BJ (cell line): ENCODE measurements around the gene PIGV. TPM values are rescaled to one million over a fixed set of nuclear protein-coding genes. Genes with fewer than 3 reads are reported as not detected.
"Not testable (repeated sequence)": the region's sequence is repeated elsewhere in the genome, so short reads cannot be mapped to it uniquely, and the experiment has no call there.

Experiments
- CTCF ChIA-PET: fragments of 350-600 bp; formaldehyde crosslinking; extraction: SDS; loops from one replicate; lab custom pipeline; 2021; ENCODE audit warnings: antibody characterized with exemption, inconsistent platforms; lab: Yijun Ruan, JAX
- POLR2A ChIA-PET: fragments of 300-600 bp; sonication (Branson Sonifier 250); formaldehyde crosslinking; extraction: SDS; loops from one replicate; lab custom pipeline; 2021; ENCODE audit warnings: antibody characterized with exemption; lab: Charles Lee
- DNase-seq: peaks from one replicate; pipeline ENCODE4 v3.0.0-alpha.2; 2011; ENCODE audit warnings: low read depth
- H3K27me3 ChIP-seq: 2 replicates; pipeline ENCODE4 v1.6.0; 2011; ENCODE audit warnings: low read length; ENCODE audit not compliant: control insufficient read depth, insufficient read depth
- H3K36me3 ChIP-seq: 2 replicates; pipeline ENCODE4 v1.5.1; 2011; ENCODE audit warnings: low read length; ENCODE audit not compliant: control insufficient read depth, insufficient read depth
- H3K4me3 ChIP-seq: 2 replicates; pipeline ENCODE4 v1.5.1; 2011; ENCODE audit warnings: low read depth, mild to moderate bottlenecking, control low read depth, low read length
- polyA plus RNA-seq: library from polyadenylated mRNA; depleted of rRNA; stranded (reverse); fragments of >200 nt; gene quantifications from 2 replicates; pipeline ENCODE4 v1.2.3, GENCODE V29; 2011
- TF ChIP-seq, protein P1 (sequence below): IDR thresholded peaks from 2 replicates; pipeline ENCODE4 v1.5.1; 2011; ENCODE audit warnings: low read depth, mild to moderate bottlenecking, control low read depth, inconsistent platforms, low read length, moderate library complexity; ENCODE audit not compliant: insufficient read depth

The PIGV gene
- polyA plus RNA-seq, 1 experiment = 28.0 TPM

DNA sequence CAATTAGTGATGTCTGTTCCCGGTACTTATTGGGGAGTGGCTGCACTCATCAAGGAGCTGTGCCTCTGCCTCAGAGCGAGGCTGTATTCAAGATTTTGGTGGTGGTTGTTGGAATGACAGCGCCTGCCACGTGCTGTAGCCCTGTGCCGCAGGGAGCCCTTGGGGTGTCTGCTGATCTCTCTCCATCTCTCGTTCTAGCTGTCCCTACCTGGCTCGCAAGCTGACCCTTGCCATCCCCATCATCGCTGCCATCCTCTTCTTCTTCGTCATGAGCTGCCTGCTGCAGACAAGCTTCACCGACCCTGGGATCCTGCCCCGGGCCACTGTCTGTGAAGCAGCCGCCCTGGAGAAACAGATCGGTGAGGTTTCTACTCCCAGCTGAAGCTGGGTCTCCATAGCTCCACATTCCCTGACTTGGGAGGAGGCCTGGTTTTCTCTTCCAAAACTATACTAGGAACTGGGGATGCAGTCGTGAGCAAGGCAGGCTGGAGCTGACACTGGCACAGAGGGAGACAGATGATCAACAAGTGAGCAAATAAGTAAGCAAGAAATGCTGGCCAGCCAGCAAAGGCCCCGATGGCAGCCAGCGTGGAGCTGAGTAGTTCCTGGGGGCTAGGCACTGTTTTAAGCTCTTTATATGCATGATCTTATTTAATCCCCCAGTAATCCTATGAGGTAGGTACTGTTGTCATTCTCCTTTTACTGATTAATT, 44.7 kb downstream of the PIGV start:
- TF ChIP-seq, protein P1, sequence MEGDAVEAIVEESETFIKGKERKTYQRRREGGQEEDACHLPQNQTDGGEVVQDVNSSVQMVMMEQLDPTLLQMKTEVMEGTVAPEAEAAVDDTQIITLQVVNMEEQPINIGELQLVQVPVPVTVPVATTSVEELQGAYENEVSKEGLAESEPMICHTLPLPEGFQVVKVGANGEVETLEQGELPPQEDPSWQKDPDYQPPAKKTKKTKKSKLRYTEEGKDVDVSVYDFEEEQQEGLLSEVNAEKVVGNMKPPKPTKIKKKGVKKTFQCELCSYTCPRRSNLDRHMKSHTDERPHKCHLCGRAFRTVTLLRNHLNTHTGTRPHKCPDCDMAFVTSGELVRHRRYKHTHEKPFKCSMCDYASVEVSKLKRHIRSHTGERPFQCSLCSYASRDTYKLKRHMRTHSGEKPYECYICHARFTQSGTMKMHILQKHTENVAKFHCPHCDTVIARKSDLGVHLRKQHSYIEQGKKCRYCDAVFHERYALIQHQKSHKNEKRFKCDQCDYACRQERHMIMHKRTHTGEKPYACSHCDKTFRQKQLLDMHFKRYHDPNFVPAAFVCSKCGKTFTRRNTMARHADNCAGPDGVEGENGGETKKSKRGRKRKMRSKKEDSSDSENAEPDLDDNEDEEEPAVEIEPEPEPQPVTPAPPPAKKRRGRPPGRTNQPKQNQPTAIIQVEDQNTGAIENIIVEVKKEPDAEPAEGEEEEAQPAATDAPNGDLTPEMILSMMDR = no peak
- ChIA-PET CTCF (interaction anchor here (0.8 to 1.3 kb wide), 2 partner anchors 23 to 46 kb away, joined by 3 to 4 read pairs; no protein-coding TSS in a partner anchor), POLR2A (no interaction called here)
- Histone ChIP-seq H3K4me3 (no peak overlapping the region), H3K36me3 (peaks cover 17% of the 10 kb centered on the region), H3K27me3 (no peaks in the 10 kb centered on the region)
- no peak for DNase-seq

- ChIA-PET CTCF (interaction anchor here (0.7 to 1.1 kb wide), 3 partner anchors 16 to 23 kb away, joined by 3 to 4 read pairs (median 3); no protein-coding TSS in a partner anchor), POLR2A (no interaction called here)
- no peak for DNase-seq
- Histone ChIP-seq H3K27me3 (no peaks in the 10 kb centered on the region), H3K36me3 (peaks cover 19% of the 10 kb centered on the region), H3K4me3 (no peak overlapping the region)
- TF ChIP-seq, protein P1 = no peak
Measured at GRCh38 chr1:26833432-26834405, 46.0 kb downstream of the PIGV start.

GRCh38 chr1:26837665-26838064, 49.9 kb downstream of the PIGV start:
- DNase-seq, H3K4me3 ChIP-seq, POLR2A ChIA-PET, H3K27me3 ChIP-seq: not testable (repeated sequence)
- CTCF ChIA-PET = interaction anchor here (0.8 kb wide), 1 partner anchor 10 kb away, joined by 3 read pairs; no protein-coding TSS in a partner anchor
- peaks cover 25% of the 10 kb centered on the region for H3K36me3 ChIP-seq

DNA sequence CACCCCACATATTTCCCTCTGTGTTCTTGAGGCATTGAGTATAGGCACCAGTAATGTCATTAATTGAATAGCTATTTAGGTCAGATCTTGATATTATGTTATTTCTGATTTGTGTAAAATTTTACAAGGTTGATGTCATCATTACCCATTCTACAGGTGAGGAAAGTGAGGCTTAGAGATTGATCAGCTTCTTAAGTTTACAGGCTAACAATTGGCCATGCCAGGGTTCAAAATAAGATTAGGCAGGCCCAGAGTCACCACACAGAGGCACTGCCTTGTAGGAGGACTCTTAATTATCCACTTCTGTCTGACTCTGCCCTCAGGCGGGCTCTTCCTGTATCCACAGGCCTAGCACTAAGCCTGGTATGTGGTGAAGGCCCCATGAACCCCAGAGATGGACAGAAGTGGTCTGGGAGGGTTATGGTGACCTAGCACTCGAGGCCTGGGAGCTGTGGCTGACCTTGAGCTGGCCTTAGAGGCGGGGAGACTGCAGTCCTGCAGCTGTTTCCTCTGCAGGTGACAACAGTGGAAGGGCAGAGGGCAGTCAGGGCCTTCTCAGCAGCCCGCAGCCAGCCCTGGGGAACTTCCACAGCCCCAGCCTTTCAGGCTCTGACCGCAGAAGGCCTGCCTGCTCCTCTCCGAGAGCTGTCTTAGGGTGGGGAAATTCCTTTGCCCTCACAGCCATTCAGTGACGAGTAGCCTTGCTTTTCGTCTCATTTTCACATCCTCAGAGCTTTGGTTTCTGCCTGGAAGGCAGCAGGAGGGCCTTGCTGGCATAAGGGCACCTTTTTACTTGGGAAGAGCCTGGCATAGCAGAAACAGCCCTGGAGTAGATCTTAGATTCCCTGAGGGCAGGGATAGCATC, 51.0 kb downstream of the PIGV start:
- Histone ChIP-seq H3K27me3 (no peaks in the 10 kb centered on the region), H3K4me3 (no peak overlapping the region), H3K36me3 (peaks cover 20% of the 10 kb centered on the region)
- CTCF ChIA-PET = interaction anchor here (0.8 to 1.3 kb wide), 2 partner anchors 11 to 48 kb away, joined by 3 to 4 read pairs; no protein-coding TSS in a partner anchor
- DNase-seq = no peak
- TF ChIP-seq, protein P1 = no peak
- POLR2A ChIA-PET = no interaction called here

GRCh38 chr1:26839339-26839722, 51.6 kb downstream of the PIGV start:
- Histone ChIP-seq H3K27me3 (no peaks in the 10 kb centered on the region), H3K36me3 (peaks cover 17% of the 10 kb centered on the region), H3K4me3 (no peak overlapping the region)
- no peak for DNase-seq
- ChIA-PET POLR2A (no interaction called here), CTCF (interaction anchor here (1.3 kb wide), 1 partner anchor 47 kb away, joined by 4 read pairs; no protein-coding TSS in a partner anchor)
- TF ChIP-seq, protein P1 = no peak
